ENCODE measurements around the gene ACAN.

Gene ACAN

DNA sequence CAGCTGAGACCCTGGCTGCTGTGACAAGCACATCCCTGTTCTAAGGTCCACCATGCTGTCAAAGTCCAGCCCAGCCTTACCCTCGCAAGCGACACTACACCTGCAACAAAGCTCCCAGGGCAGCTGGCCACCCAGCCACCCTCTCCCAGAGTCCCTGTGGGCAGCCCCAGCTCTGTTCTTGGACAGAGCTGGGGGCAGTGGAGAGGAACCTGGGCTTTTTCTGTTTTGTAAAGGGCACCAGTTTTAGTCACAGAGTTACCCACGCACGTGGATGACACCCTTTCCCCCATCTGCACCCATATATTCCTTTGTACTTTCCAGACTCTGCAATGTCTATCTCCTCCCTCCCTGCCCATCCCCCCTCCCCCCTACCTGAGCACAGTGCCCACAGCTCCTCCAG, 38.9 kb downstream of the ACAN start:
- DNase-seq (ENCODE audit: low read depth in 2 of 2) = no peak

DNA sequence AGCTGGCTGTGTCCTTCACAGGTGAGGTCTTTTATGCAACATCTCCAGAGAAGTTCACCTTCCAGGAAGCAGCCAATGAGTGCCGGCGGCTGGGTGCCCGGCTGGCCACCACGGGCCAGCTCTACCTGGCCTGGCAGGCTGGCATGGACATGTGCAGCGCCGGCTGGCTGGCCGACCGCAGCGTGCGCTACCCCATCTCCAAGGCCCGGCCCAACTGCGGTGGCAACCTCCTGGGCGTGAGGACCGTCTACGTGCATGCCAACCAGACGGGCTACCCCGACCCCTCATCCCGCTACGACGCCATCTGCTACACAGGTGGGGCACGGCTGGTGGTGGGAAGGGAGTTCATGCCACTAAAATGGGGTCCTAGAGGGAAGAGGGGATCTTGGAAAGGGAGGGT, 40.1 kb downstream of the ACAN start:
- no peak for DNase-seq (ENCODE audit: low read depth in 2 of 2)

DNA sequence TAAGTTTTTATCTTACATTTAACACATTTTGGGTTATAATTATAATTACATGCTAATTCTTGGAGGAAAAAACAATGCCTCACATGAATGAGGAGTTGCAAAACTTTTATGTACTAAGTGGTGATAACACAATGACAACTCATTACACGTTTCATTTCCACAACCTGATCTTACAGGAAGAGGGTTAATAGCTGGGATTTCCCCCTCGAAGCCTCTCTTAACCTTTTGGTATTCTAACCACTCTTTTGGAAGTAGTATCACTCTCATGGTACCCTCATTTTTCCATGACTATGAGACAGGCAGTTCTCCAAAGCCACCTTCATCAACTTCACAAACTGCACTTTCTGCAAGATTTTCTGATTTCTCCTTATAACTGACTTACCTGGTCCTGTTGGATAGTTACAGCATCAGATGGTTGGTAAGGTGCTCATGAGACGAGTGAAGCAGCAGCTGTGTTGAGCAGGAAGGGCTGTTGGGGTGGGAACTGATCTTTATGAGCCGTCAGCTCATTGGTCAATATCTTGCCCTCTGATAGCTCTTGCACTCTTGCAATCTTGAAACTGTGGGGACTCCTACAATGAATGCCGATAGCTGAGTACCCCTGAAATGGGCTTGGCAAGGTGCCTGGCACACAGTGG, 41.6 kb downstream of the ACAN start:
- no peak for DNase-seq (ENCODE audit: low read depth in 2 of 2)

DNA sequence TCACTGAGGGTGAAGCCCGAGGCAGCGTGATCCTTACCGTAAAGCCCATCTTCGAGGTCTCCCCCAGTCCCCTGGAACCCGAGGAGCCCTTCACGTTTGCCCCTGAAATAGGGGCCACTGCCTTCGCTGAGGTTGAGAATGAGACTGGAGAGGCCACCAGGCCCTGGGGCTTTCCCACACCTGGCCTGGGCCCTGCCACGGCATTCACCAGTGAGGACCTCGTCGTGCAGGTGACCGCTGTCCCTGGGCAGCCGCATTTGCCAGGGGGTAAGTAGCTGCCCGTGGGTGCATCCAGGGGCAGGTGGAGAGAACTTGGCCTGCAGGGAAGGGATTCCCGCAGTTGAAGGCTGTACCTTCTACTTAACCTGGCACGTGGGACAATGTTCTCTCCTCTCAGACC, 42.4 kb downstream of the ACAN start:
- no peak for DNase-seq (ENCODE audit: low read depth in 2 of 2)

DNA sequence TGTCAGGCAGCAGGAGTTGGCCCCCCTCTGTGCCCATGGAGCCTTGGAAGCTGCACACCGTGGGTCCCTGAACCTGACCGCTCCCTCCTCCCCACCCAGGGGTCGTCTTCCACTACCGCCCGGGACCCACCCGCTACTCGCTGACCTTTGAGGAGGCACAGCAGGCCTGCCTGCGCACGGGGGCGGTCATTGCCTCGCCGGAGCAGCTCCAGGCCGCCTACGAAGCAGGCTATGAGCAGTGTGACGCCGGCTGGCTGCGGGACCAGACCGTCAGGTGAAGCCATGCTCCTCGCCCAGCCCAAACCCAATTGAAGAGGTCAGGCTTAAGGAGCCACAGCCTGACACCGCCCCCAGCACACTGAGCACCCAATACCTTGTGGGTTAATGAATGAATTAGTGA, 43.9 kb downstream of the ACAN start:
- DNase-seq (ENCODE audit: low read depth in 2 of 2) = no peak

DNA sequence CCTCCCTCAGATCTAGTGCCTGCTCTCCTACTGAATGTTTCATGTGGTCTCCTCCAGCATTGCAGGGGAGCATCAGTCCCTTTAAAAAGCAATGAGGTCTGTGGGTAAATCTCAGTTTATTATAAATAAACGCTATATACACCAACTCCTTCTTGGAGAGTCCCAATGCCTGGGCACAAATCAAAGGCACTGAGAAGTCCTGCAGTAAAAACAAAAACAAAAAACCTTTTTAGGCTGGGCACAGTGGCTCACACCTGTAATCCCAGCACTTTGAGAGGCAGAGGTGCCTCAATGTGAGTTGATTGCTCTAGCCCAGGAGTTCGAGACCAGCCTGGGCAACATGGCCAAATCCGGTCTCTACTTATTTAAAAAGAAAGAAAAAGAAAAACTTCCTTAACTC, 45.0 kb downstream of the ACAN start:
- DNase-seq (ENCODE audit: low read depth in 2 of 2) = no peak

DNA sequence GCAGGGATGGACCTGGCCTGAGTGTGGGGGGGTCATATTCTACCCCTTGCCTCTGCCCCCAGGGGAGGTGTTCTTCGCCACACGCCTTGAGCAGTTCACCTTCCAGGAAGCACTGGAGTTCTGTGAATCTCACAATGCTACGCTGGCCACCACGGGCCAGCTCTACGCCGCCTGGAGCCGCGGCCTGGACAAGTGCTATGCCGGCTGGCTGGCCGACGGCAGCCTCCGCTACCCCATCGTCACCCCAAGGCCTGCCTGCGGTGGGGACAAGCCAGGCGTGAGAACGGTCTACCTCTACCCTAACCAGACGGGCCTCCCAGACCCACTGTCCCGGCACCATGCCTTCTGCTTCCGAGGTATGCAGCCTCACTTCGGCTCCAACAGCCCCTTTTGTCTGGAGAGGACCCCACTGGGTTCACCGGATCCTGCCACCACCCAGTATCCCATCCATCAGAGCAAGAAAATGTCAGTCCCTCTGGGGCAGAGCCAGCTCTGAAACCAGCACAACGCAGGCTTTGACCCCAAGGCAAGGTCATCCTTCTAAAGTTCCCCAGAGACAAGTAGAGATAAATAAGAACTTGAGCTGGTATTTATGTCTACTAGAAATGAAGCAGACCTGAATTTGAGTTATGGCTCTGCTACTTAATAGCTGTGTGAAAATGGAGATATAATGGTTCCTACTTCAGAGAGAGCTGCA, 46.3 kb downstream of the ACAN start:
- no peak for DNase-seq (ENCODE audit: low read depth in 2 of 2)

DNA sequence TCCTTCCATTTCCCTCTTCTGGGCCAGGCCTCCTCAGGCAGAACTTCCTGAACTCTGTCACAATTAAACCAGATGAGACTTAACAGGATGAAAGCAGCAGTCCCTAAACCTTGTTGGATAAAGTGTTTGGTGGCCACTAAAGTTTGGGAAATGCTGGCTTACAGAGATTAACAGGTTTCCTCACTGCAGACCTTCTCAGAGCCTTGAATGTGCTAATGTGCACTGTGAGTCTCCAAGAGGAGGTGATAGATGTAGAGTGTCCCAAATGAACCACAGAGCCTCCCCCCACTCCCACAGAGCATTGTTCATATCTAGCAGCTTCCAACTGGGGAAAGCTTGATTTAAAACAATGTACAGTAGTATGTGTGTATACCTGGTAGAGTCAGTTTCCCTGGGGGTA, 49.2 kb downstream of the ACAN start:
- DNase-seq (ENCODE audit: low read depth in 2 of 2) = no peak

DNA sequence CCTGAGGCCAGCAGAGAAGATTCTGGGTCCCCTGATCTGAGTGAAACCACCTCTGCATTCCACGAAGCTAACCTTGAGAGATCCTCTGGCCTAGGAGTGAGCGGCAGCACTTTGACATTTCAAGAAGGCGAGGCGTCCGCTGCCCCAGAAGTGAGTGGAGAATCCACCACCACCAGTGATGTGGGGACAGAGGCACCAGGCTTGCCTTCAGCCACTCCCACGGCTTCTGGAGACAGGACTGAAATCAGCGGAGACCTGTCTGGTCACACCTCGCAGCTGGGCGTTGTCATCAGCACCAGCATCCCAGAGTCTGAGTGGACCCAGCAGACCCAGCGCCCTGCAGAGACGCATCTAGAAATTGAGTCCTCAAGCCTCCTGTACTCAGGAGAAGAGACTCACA, 55.7 kb downstream of the ACAN start:
- DNase-seq (ENCODE audit: low read depth in 2 of 2) = no peak

DNA sequence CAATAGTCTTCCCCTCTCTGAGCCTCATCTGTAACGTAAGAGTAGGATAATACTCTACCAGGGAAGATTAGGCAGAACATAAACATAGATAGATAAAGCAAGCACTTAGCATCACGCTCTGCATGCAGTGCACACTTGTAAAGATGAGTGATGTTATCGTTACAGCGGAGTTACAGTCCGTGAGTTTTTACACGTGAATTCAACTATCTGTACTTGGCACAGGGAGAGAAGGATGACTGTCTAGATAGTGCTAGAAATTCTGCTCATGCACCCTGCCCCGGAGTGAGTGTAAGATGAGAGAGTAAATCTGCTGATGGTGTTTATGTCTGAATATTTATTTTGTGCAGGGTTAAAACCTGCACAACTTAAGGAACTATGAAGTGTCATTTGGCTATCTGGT, 56.3 kb downstream of the ACAN start:
- DNase-seq (ENCODE audit: low read depth in 2 of 2) = no peak

DNA sequence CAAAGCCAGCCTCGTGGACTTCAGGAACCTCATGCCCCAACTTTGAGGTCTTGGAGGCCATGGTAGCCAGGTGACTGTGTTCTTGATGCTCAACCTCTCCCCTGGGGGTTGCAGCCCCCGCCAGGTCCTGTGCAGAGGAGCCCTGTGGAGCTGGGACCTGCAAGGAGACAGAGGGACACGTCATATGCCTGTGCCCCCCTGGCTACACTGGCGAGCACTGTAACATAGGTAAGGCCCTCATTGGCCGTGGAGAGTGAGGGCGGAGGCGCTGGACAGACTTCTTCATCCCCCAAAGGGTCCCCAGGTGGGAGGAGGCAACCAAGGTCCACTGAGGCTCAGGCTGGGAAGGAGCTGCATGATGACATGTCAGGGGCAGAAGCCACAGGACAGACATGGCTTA, 57.0 kb downstream of the ACAN start:
- no peak for DNase-seq (ENCODE audit: low read depth in 2 of 2)

DNA sequence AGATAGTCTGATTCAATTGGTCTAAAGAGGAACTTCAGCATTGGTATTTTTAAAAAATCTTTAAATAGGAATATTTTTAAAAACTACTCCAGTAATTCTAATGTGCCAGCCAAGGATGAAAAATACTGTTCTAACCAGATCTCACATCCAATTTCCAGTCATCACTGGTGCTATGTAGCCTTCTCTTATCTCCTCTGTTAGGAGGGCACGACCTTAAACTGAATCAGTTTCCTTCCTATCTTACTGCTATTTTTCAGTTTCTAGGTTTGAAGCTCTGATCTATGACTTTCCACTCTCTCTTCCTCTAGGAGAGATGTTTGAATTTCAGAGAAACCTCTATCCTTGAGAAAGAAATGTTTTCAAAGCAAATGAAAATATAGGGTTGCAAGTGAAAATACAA, 60.2 kb downstream of the ACAN start:
- DNase-seq (ENCODE audit: low read depth in 2 of 2) = no peak

DNA sequence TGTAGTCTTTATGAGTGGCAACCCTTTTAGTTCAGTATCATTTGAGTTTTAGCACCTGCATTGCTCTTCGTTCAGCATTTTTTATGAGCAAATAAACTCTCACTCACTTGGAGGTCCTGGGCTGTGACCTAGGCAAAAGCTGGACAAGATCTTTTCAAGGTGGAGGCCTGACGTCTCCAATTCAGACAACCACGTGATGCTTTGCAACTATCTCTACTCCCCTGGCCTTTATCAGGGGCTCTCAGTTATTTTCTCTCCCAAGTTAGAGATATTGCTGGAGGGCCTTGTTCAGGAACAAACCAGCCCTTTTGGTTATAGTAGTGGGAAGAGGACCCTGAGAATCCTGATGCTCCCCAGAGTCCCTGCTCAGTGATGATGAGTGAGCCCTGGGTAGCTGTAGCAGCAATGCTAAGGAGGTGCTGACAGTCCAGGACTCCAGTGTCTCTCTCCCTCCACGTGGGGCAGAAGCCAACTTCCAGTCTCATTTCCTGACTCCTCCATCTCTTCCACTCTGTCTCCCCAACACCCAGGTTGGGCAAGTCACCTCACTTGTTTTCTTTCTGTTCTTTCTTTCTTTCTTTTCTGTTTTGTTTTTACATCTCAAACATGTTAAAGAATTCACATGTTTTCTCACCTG, 61.7 kb downstream of the ACAN start:
- DNase-seq (ENCODE audit: low read depth in 2 of 2) = no peak

DNA sequence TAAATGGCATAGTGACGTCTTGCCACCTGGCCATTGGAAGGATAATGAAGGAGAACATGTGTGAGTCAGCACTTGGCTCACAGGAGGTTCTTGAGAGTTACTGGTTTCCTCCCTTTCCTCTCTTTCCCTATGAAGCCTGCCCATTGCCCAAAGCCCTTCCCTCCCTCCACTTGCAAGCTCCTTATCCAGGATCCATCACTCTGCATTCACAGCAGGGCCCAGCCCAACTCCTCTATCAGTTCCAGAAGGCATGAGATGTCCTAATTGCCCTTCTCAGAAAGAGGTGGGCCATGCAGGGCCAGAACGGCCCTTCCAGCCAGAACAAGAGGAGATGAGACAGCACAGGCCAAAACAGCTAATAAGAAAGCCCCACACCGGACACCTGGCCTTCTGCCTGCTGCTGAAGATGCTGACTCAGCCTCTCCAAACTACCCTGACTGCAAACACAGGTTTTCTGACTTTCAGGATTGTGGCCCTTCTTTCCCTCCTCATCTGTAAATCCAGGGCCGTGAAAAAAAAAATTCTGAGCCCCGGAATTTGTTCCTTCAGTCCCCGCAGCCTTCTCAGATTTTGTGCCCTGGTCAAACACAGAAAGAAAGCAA, 62.4 kb downstream of the ACAN start:
- DNase-seq (ENCODE audit: low read depth in 2 of 2) = no peak

DNA sequence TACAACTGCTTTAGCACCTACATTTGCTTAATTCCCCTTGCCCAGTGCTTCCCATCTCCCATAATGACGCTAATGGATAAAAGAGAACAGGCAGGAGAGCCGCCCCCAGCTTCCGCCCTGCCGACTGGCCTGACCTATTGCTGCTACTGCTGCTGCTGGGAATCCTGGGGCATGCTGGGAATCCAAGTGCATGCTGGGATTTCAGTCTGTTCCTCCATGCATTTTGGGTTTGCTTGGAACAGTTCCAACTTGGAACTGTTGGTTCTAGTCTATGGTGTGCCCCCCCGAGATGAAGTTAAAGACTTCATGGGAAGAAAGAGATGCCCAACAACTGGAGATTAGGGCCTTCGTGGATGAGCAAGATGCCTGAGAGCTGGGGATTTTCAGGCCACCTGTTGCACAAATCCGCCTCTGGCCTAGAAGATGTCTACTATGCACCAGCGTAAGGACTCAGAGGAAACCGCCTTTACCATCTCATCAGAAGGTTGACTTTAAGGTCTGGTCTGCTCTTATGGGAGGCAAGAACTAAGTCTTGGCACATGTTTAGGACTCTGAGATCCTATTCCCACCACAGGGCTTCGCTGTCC, 63.2 kb downstream of the ACAN start:
- no peak for DNase-seq (ENCODE audit: low read depth in 2 of 2)

DNA sequence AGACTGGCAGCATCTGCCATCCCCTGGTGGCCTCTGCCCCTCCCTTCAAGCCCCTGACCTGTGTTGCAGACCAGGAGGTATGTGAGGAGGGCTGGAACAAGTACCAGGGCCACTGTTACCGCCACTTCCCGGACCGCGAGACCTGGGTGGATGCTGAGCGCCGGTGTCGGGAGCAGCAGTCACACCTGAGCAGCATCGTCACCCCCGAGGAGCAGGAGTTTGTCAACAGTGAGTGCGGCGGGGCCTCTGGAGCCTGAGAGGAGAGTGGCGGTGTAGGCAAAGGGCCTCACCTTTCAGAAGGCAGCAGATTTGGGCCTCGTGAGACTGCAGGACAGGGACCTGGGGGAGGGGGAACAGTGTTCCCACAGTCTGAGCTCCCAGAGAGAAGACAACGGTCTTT, 68.1 kb downstream of the ACAN start:
- DNase-seq (ENCODE audit: low read depth in 2 of 2) = no peak

DNA sequence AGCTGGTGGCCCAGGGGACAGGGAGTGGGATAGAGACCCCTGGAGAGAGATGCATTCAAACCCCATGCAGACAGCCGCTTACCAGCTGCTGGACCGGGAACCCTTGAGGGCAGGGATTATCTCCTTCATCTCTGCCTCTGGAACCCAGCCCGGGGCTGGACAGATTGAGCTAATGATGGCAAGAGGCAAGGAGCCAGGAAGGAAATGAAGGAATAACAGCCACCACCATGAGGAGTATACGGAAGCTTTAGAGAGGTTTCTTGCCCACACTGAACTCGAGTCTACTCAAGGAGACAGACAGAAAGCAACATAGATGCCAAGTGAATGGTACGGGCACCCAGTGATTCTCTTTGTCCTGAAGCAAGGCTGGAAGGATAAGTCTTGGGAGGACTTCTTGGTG, 68.9 kb downstream of the ACAN start:
- no peak for DNase-seq (ENCODE audit: low read depth in 2 of 2)

DNA sequence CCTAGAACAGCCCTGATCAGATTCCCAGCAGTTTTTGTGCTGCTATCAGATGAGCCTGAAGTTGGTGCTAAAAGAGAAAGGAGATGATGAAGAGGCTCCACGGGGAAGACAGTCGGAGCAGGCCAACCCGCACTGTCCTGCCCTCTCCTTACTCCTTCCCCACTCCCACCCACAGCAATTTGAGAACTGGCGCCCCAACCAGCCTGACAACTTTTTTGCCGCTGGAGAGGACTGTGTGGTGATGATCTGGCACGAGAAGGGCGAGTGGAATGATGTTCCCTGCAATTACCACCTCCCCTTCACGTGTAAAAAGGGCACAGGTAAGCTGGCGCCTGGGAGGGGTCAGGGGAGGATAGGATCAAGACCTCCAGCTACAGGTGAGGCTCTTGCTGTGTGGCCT, 69.5 kb downstream of the ACAN start:
- no peak for DNase-seq (ENCODE audit: low read depth in 2 of 2)

DNA sequence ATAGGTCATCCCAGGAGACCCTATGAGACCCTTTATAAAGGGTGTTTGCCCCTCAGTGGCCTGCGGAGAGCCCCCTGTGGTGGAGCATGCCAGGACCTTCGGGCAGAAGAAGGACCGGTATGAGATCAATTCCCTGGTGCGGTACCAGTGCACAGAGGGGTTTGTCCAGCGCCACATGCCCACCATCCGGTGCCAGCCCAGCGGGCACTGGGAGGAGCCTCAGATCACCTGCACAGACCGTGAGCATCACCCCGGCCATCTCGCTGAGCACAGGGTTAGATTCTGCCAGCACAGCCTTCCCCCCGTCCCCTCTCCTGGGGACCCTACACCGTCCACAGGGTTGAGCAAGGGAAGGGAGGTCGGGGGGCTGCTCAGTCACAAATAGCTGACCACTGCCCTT, 70.5 kb downstream of the ACAN start:
- no peak for DNase-seq (ENCODE audit: low read depth in 2 of 2)

DNA sequence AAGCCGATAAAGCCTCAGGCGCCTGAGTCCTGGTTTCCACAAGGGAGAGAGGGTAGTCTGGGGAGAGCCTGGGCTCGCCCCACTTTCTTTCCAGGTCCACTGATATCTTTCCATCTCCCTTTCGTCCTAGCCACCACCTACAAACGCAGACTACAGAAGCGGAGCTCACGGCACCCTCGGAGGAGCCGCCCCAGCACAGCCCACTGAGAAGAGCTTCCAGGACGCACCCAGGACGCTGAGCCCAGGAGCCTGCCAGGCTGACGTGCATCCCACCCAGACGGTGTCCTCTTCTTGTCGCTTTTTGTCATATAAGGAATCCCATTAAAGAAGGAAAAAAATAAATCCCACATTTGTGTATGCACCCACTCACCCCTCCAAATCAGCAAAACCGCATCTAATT, 71.0 kb downstream of the ACAN start:
- no peak for DNase-seq (ENCODE audit: low read depth in 2 of 2)

DNA sequence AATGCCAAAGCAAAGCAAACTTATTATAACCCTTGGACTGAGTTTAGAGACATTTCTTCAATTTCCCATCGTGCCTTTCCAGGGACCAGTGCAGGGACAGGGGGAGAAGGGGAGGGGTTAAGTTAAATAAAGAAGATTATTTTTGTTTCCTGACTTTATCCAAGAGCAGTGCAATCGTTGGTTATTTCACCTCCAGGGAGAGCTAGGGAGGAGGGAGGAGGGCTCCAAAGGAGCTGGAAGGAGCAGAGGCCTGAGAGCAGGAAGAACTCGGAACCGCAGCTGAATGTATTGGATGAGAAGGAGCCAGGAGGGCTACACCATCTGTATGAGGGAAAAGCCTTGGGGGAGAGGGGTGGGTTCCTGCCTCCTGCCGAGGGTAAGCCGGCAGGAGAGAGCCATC, 71.4 kb downstream of the ACAN start:
- DNase-seq (ENCODE audit: low read depth in 2 of 2) = no peak

DNA sequence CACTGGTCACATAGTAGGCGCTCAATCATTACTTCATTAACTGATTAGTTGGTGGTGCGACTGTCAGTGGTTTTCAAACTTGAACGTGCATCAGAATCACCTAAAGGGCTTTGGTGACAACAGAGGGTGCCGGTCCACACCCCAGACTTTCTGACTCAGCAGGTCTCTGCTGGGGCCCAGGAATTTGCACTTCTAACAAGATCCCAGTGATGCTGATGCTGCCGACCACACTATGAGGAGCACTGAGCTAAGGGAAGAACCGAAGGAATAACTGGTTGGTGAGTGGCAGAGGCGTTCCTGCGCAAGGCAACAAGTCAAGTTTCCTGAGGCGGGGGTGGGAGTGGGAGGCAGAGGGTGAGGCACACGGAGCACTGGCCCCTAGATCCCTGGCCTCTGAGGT, 73.3 kb downstream of the ACAN start:
- no peak for DNase-seq (ENCODE audit: low read depth in 2 of 2)

DNA sequence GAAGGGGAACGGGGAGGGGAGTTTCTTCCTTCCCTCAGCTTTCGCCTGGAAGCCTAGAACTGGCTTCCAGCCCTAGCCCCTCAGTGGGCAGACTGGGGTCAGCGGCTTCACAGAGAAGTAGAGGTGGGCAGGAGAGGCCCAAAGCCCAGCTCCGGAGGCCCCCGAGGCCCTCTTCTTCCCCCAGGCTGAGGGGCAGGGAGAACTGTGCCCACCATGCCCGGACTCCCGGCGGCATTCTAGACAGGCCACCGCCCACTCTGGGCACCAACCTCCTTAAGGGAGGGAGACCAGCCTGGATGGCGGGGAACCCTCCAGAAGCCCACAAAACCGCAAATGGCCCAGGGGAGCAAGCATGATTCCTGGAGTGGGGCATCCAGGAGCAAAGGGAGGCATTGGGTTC, 74.2 kb downstream of the ACAN start:
- no peak for DNase-seq (ENCODE audit: low read depth in 2 of 2)
